ENCODE results near the gene MPP1.

GRCh38 chrX:154751669-154752271, 53.5 kb downstream of the MPP1 start:
- TF ChIP-seq CHD2 (IDR thresholded peaks at IDR 0.05; ENCODE audit: low read length, partially characterized antibody) (no peak), MAFK (IDR thresholded peaks at IDR 0.05; ENCODE audit: partially characterized antibody) (no peak), POLR2A (IDR thresholded peaks at IDR 0.05; ENCODE audit: low read length) (no peak), RAD21 (conservative IDR thresholded peaks at IDR 0.05 in 1 of 2, IDR thresholded peaks at IDR 0.05 in 1 of 2) (no peak), MYC (IDR thresholded peaks at IDR 0.05; ENCODE audit: borderline replicate concordance, low read length) (no peak)
- TF ChIP-seq, protein P1, sequence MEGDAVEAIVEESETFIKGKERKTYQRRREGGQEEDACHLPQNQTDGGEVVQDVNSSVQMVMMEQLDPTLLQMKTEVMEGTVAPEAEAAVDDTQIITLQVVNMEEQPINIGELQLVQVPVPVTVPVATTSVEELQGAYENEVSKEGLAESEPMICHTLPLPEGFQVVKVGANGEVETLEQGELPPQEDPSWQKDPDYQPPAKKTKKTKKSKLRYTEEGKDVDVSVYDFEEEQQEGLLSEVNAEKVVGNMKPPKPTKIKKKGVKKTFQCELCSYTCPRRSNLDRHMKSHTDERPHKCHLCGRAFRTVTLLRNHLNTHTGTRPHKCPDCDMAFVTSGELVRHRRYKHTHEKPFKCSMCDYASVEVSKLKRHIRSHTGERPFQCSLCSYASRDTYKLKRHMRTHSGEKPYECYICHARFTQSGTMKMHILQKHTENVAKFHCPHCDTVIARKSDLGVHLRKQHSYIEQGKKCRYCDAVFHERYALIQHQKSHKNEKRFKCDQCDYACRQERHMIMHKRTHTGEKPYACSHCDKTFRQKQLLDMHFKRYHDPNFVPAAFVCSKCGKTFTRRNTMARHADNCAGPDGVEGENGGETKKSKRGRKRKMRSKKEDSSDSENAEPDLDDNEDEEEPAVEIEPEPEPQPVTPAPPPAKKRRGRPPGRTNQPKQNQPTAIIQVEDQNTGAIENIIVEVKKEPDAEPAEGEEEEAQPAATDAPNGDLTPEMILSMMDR (IDR thresholded peaks at IDR 0.05), result no peak
